Loucy (cell line): Measurements from ENCODE around the gene EPB41L5.

Source experiments
- EZH2phosphoT487 ChIP-seq: fragments of 200-600 bp; IDR thresholded peaks from 2 replicates; pipeline ENCODE4 v1.6.1; 2018; ENCODE audit warnings: antibody characterized with exemption, mild to moderate bottlenecking, moderate library complexity, borderline replicate concordance
- TF ChIP-seq, protein P1 (sequence below): fragments of 200-600 bp; sonication (generic); conservative IDR thresholded peaks from 2 replicates; pipeline ENCODE4 v1.5.1; 2014; ENCODE audit warnings: mild to moderate bottlenecking, antibody characterized with exemption, low read length

DNA sequence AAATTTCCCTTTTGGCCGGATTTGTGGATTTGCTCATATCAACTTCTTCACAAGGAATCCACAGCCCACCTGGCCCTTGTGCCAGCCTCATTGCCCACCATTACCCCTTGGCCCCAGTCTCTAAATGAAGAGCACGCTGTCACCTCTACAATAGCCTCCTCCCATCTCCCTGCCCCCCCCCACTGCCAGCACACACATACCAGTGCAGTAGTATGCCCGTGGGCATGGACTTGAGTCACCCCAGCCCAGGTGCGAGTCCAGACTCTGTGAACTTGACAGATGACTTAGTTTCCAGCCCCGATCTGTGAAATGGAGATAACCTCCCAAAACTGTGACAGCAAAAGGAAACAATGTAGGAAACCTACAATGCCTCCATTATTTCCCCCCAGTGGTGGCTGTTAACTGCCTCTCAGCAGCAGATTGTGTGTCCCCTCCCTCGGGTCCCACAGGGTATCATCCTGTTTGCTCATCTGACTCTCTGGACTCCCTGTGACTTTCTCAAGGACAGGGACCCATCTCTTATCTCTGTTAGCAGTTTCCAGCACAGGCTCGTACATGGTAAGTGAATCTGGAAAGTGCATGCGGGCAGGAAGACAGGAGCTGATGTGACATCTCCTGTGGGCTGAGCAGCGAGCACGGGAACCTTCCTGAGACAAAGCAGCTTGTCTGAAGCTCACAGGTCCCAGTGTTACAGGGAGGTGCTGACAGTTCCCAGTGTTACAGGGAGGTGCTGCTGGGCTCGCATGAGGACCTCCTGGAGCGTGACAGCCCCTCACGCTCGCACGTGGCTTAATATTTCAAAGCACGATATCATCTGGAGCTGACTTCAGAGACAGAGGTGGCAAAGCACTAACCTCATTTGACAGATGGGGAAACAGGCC, 214.5 kb downstream of the EPB41L5 start:
- TF ChIP-seq, protein P1, sequence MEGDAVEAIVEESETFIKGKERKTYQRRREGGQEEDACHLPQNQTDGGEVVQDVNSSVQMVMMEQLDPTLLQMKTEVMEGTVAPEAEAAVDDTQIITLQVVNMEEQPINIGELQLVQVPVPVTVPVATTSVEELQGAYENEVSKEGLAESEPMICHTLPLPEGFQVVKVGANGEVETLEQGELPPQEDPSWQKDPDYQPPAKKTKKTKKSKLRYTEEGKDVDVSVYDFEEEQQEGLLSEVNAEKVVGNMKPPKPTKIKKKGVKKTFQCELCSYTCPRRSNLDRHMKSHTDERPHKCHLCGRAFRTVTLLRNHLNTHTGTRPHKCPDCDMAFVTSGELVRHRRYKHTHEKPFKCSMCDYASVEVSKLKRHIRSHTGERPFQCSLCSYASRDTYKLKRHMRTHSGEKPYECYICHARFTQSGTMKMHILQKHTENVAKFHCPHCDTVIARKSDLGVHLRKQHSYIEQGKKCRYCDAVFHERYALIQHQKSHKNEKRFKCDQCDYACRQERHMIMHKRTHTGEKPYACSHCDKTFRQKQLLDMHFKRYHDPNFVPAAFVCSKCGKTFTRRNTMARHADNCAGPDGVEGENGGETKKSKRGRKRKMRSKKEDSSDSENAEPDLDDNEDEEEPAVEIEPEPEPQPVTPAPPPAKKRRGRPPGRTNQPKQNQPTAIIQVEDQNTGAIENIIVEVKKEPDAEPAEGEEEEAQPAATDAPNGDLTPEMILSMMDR: no peak
- no peak for TF ChIP-seq EZH2phosphoT487
